GM21737 (cell line): Measurements from ENCODE around the gene CEP170B.
"Not testable (repeated sequence)": the region's sequence is repeated elsewhere in the genome, so short reads cannot be mapped to it uniquely, and the experiment has no call there.

Experiments
- ATAC-seq: cut with Tn5 transposase; IDR thresholded peaks from one replicate; pipeline ENCODE4 v1.9.1; 2021; ENCODE audit warnings: mild to moderate bottlenecking, moderate library complexity; ENCODE audit not compliant: unreplicated experiment

The CEP170B gene

GRCh38 chr14:104843442-104844305, 21.4 kb upstream of the CEP170B start:
- ATAC-seq, result no peak

GRCh38 chr14:104844306-104845032, 20.6 kb upstream of the CEP170B start:
- ATAC-seq, result no peak

- ATAC-seq, result no peak
Measured at GRCh38 chr14:104845033-104845666, 19.9 kb upstream of the CEP170B start.

- no peak for ATAC-seq
Measured at GRCh38 chr14:104845834-104846441, 19.1 kb upstream of the CEP170B start.

GRCh38 chr14:104852280-104852663, 12.8 kb upstream of the CEP170B start:
- no peak for ATAC-seq

- ATAC-seq, result no peak
Measured at GRCh38 chr14:104855532-104856090, 9.5 kb upstream of the CEP170B start.

GRCh38 chr14:104856157-104856868, 8.8 kb upstream of the CEP170B start:
- no peak for ATAC-seq

GRCh38 chr14:104856869-104857860, 7.9 kb upstream of the CEP170B start:
- ATAC-seq, result no peak

- not testable (repeated sequence) for ATAC-seq
Measured at GRCh38 chr14:104857931-104858330, 7.1 kb upstream of the CEP170B start.

GRCh38 chr14:104858811-104859426, 6.1 kb upstream of the CEP170B start:
- ATAC-seq, result no peak

GRCh38 chr14:104859900-104860299, 5.2 kb upstream of the CEP170B start:
- ATAC-seq, result no peak

- ATAC-seq, result no peak
Measured at GRCh38 chr14:104860414-104860813, 4.7 kb upstream of the CEP170B start.

GRCh38 chr14:104863131-104863862, 1.8 kb upstream of the CEP170B start:
- no peak for ATAC-seq

GRCh38 chr14:104863923-104864266, 1.2 kb upstream of the CEP170B start:
- no peak for ATAC-seq

GRCh38 chr14:104864267-104865080, 594 bp upstream of the CEP170B start:
- ATAC-seq, result no peak

- no peak for ATAC-seq
Measured at GRCh38 chr14:104865631-104866441, 768 bp downstream of the CEP170B start.
